ENCODE data around the gene FSCB.
"Not testable (repeated sequence)": the region's sequence is repeated elsewhere in the genome, so short reads cannot be mapped to it uniquely, and the experiment has no call there.

Gene FSCB, protein sequence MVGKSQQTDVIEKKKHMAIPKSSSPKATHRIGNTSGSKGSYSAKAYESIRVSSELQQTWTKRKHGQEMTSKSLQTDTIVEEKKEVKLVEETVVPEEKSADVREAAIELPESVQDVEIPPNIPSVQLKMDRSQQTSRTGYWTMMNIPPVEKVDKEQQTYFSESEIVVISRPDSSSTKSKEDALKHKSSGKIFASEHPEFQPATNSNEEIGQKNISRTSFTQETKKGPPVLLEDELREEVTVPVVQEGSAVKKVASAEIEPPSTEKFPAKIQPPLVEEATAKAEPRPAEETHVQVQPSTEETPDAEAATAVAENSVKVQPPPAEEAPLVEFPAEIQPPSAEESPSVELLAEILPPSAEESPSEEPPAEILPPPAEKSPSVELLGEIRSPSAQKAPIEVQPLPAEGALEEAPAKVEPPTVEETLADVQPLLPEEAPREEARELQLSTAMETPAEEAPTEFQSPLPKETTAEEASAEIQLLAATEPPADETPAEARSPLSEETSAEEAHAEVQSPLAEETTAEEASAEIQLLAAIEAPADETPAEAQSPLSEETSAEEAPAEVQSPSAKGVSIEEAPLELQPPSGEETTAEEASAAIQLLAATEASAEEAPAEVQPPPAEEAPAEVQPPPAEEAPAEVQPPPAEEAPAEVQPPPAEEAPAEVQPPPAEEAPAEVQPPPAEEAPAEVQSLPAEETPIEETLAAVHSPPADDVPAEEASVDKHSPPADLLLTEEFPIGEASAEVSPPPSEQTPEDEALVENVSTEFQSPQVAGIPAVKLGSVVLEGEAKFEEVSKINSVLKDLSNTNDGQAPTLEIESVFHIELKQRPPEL

GRCh38 chr14:44507183-44507582 lies at the start of gene FSCB:
TSS of gene FSCB (minus strand) at chr14:44507283. CDS start at chr14:44506987, 296 bp downstream.
- no peak for DNase-seq (ENCODE audit: low spot score)

- DNase-seq (ENCODE audit: low spot score): no peak
Observed at GRCh38 chr14:44531658-44532057, 24.6 kb upstream of the FSCB start.

DNA sequence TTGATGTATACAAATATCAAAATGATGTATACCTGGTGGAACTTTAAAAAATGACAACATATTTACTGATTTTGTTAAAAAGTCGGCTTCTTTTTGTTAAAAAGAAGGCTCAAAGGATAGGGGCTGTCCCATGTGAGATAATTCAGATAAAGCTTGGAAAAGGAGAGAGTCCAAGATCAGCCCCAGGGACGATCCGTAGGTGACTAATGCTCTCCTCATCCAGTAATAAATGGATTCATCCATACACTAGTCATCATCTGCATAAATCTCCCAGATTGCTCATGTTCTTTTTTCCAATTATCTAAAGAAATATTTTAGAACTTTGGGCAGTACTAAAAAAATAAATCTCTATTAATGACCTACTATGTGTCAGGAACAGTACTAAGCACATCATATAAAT lies 23.4 kb upstream of the FSCB start:
- no peak for DNase-seq (ENCODE audit: low spot score)

- DNase-seq (ENCODE audit: low spot score): no peak
Observed at GRCh38 chr14:44529026-44529425, 21.9 kb upstream of the FSCB start.

DNA sequence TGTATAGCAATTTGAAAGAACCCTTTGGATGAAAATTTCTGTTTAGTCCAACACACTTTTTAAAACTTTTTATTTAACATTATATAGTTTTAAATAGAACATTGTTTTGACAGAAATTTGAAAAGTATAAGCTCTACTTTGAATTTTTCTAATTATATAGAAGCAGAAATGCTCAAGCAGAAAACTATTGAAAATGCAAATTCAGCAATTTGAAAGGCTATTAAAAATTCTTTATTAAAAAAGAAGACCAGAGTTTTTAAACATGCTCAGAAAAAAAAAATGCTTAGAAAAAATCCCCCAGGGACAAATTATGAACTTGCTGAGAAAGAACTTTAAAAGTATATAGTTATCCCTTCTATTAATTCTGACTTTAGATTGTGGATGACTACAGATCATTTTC lies 21.1 kb upstream of the FSCB start:
- no peak for DNase-seq (ENCODE audit: low spot score)

- no peak for DNase-seq (ENCODE audit: low spot score)
Observed at GRCh38 chr14:44525237-44525636, 18.2 kb upstream of the FSCB start.

DNA sequence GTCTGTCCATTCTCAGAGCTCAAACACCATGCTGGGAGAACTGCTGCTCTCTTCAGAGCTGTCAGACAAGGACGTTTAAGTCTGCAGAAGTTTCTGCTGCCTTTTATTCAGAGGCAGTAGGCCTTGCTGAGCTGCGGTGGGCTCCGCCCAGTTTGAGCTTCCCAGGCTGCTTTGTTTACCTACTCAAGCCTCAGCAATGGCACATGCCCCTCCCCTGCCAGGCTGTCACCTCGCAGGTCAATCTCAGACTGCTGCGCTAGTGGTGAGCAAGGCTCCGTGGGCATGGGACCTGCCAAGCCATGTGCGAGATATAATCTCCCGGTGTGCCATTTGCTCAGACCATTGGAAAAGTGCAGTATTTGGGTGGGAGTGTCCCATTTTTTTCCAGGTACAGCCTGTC lies 8.6 kb upstream of the FSCB start:
- not testable (repeated sequence) for DNase-seq (ENCODE audit: low spot score)

DNA sequence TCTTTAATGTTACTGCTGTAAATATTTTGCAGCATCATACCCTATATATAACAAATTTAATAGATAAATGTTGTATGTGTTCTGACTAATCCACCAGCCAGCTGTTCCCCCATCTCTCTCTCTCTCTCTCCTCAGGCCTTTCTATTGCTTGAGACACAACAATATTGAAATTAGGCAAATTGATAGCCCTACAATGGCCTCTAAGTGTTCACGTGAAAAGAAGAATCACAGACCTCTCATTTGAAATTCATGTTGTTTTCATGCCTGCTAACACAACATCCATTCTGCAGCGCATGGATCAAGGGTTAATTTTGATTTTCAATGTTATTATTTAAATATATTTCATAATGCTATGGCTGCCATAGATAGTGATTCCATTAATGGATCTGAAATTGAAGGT lies 1.8 kb upstream of the FSCB start:
- DNase-seq (ENCODE audit: low spot score): no peak

- no peak for DNase-seq (ENCODE audit: low spot score)
Observed at GRCh38 chr14:44505588-44505987, 1.5 kb downstream of the FSCB start.

DNA sequence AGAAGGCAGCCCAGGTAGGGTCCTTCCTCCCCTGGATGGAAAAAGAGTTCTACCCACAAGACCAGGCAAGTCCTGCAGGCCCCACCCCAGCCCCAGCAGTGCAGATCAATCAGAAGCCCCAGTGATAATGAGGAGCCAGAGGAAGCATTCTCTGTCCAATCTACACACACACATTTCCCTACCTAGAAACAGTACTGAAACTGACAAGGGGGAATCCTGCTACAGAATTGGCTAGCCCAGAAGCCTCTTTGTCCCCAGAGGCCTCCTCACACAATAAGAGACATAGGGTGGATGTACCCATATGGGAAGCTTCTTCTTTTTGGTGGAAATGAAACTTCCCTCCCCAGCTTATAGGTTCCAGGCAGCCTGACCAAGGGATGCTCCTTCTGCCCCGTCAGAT lies 9.9 kb downstream of the FSCB start:
- DNase-seq (ENCODE audit: low spot score): no peak

GRCh38 chr14:44494137-44494536 lies 12.9 kb downstream of the FSCB start:
- no peak for DNase-seq (ENCODE audit: low spot score)

DNA sequence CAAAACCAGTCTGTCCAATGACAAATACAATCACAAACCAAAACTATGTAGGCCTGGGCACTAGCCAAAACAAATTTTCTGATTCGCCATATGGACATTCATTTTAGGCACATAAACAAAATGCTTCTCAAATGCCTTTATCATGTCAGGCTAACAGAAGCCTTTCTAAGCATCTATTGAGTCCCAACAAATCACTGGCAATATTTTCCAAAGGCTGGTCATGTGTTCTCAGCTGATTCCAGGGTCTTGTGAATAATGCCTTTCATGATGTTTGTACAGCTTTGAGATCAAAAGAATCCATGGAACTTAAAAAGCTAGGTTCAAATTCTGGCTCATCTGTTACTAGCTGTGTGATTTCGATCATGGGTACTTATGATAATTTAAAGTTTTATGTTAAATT lies 16.1 kb downstream of the FSCB start:
- no peak for DNase-seq (ENCODE audit: low spot score)

DNA sequence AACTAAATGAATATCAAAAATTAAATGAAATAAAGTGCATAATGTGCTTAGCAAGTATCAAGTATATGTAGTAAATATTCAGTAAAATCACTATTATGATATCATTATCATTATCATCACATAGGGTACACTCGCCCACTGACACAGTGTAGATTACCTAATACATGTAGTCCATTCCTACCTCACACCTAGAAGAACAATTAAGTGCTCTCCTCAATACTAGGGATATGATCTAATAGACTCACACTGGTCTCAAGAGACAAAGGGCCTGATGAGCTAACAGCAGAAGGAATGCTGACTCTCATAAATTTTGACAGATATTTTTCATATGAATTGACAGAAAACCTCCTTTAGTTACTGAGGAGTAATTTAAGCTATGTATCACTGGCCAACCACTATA lies 29.1 kb downstream of the FSCB start:
- no peak for DNase-seq (ENCODE audit: low spot score)

DNA sequence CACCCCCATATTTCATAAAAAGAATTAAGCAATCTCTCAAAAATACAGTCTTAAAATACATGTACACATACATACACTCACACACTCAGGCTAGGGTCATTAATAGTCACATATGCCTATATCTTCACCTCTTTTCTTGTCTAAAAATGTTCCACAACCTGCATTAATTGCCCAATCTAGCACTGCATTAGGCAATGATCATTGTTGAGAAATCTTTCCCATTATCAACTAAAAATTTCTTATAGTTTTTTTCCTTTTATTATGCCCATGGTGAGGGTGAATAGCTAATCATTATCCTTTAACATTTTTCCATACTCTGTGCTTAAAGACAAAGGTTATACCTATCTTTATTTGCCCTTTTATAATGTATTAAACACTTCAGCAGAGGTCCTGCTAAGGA lies 38.3 kb downstream of the FSCB start:
- DNase-seq (ENCODE audit: low spot score): no peak

GRCh38 chr14:44463356-44464004 lies 43.6 kb downstream of the FSCB start:
- no peak for DNase-seq (ENCODE audit: low spot score)

GRCh38 chr14:44462381-44462780 lies 44.7 kb downstream of the FSCB start:
- no peak for DNase-seq (ENCODE audit: low spot score)

- DNase-seq (ENCODE audit: low spot score): no peak
Observed at GRCh38 chr14:44461811-44462210, 45.3 kb downstream of the FSCB start.

All from GM03348 (cell line).